Cardiac septum (tissue), 1 donor: ENCODE results near the gene HSD3B2. TPM values are rescaled to one million over a fixed set of nuclear protein-coding genes. Genes with fewer than 3 reads are reported as not detected.

Experiments
- DNase-seq: peaks from one replicate; pipeline ENCODE4 v3.0.0-alpha.2; 2020; ENCODE audit warnings: low spot score
- intact Hi-C: fragments of 100-400 bp; cut with DNase I; formaldehyde crosslinking; loops from one replicate; pipeline ENCODE4 v1.14.0; 2022
- total RNA-seq: library from RNA; stranded (reverse); fragmentation: NEBNext Ultra II Directional; extraction: Animal tissue kit (Norgen Biotek cat#: 25700); gene quantifications from one replicate; pipeline ENCODE4 v1.2.1, GENCODE V29; 2021
- donor health status: DM: no; HTN: no; CAD: no.

HSD3B2 gene
- total RNA-seq, 1 donor from 2014 or later: not detected

DNA sequence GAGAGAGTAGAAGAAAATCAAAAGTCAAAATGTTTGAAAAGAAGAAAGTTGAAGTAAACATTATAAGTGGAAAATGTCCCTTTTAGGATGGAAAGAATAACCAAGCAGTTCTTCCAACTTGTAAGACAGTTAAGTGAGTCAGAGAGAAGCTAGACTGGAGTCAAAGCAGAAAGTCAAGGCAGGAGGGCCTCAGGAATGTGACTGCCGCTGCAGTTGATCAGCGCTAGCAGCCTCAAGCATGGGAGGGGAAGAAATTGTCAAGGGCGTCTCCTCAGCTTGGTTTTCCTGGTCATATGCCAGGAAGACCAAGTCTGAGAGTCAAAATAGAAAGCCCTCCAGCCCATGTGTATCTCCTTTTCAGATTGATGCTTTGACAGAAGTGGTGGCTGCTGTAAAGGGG lies 23.2 kb upstream of the HSD3B2 start:
- intact Hi-C loops: no loop called here
- DNase-seq: no peak

DNA sequence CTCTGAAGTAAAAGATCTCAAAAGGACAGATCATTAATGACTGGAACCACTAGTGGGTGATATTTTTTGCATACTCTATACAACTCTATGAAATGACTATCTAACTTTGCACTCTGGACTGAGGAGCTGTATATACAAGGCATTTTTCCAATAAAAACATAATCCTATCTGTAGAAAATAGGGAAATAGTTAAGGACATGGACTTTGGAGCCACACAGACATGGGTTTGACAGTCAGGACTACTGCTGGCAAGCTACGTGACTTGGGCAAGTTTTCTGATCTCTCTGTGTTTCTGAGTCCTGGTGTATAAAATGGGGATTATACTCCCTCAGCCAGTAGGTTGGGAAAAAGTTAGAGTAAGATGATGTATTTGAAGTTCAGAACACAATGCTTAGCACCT lies 20.9 kb upstream of the HSD3B2 start:
- intact Hi-C loops: no loop called here
- DNase-seq: no peak

DNA sequence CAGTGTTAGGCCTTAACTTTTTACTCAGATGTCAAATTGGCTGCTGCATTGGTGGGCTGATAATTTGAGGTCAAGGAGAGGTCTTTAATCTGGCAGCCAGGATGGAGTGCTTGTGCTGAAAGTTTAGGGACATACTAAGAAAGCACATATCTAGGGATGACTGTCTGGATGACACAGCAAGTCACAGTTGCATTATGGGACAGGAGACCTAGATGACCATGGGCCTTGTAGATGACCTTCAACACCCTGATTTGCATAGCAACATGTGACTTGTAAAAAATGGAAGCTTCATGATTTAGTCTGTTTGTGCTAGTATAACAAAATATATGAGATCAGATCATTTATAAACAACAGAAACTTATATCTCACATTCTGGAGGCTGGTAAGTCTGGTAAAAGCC lies 18.0 kb upstream of the HSD3B2 start:
- DNase-seq: no peak
- intact Hi-C loops: no loop called here

DNA sequence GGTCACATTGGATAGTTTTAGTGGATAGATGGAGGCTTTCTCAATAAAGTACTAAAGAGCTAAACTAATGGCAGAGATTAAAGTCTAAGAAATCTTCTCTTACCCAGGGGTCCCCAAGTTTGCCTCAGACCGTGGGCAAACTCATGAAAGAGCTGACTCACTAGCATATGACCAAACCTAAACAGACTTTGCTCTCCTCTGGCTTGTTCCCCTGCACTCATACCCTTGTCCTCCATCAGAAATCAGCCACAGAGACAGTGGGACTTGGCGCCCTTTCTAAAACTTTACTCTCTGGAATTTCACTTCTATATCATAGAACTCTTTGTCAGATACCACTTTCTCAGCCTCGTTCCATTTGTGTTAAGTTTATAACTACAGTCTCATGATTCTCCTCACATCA lies 17.0 kb upstream of the HSD3B2 start:
- no peak for DNase-seq
- intact Hi-C loops: no loop called here

DNA sequence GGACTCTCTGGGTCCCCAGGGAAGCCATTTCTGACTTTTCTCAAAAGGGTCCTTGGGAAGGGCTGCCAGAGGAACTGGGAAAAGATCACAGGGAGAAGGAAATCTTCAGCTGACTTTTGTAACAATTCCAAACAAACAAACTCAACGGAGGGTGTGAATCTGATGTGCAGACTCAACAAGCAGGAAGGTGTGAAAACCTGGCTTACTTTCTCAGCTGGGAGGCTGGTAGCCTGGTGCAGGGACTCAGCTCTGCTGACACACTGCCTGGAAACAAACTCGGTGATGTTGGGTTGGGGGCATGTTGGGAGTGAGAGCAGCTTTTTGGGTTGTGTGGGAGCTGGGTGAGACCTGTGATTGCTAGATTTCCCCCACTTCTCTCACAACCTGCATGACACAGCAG lies 10.2 kb upstream of the HSD3B2 start:
- intact Hi-C loops: no loop called here
- no peak for DNase-seq

DNA sequence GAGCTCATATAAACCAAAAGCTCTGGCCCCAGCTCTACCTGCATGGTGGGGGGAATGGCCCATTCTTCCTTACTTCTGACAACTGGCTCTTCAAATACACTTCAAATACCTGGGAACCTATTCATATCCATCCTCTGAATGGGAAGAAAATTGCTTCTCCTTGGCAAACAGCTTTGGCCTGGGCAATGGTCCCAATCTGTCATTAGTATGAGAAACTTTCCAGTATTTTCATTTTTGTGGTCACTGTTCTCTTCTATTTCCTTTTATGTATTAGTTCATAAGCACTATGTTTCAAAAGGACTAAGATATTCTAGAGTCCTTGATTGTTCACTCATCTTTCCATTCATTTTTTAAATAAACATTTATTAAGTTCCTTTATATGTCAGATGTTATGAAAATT lies 5.2 kb upstream of the HSD3B2 start:
- DNase-seq: no peak
- intact Hi-C loops: no loop called here

DNA sequence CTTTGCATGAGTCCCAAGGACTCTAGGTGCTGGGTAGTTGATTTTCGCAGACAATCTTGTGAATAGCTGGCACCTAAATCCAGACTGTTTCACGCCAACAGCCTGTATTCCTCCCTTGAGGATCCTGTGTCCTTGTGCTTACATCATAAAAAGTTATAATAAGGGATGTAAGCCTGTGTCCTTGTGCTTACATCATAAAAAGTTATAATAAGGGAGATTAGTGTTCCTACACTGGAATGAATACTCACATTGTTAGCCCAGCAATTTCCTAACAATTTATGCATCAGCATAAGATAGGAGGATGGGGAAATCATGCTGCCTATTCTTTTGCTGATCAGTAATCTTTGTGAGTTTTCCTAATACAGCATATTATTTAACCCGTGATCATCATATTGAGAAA lies 4.0 kb upstream of the HSD3B2 start:
- DNase-seq: no peak
- intact Hi-C loops: no loop called here

DNA sequence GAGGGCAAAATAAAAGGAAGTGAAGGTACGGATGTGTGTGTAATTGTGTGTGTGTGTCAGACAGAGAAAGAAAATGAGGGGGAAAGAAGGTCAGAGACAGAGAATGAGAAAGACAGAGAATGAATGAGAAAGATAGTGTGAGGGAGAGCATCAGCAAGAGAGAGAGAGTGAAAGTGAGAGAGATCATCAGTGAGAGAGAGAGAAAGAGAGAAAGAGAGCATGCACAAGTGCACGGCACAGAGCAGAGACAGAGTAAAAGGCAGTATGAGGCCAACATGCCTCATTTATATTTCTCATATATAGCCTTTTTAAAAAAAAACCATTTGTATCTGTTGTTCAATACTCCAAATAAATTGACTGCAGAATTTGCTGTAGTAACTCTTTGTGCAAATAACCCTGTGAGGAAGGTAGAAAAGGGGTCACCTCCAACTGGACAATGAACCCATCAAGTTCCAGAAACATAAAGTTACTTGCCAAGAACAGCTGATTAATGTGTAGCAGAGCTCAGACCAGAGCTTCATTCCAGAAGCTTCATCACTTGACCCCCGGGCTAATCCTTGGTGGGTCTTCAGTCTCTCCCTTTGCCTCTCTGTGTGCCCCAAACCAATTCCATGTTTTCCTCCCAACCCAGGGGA lies 1.2 kb downstream of the HSD3B2 start:
- intact Hi-C loops: no loop called here
- DNase-seq: no peak

DNA sequence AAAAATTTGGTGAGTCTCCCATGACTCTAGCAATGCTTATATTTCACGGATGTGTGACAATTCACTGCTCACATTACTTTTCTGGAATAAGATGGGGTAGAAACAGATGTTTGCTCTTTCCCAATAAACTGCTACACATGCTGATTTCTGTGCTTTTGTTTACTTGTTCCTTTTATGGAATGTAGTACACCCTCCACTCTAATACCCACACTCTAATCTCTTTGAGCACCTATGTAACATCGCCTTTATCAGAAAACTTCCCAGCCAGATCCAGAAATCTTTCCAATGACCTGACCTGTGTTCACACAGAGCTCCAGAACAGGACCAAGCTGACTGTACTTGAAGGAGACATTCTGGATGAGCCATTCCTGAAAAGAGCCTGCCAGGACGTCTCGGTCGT lies 4.2 kb downstream of the HSD3B2 start:
- intact Hi-C loops: no loop called here
- no peak for DNase-seq

DNA sequence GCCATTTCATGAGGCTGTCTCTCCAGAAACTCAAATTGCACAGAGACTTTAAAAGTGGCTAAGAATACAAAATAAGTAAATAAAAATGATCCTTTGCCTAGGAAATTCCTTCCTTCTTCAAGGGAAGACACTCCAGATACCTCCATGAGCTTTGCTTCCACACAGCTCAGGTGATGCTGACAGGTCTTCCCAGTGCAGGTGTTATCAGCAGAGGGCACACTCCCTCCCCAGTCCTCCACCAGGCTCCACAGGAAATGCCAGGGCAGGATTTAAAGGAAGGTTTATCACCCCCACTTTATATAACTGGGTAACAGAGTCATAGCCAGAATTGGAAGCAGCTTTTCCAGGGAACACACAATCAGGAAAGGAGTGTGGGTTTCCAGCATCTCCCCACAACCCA lies 5.7 kb downstream of the HSD3B2 start:
- intact Hi-C loops: no loop called here
- DNase-seq: no peak

DNA sequence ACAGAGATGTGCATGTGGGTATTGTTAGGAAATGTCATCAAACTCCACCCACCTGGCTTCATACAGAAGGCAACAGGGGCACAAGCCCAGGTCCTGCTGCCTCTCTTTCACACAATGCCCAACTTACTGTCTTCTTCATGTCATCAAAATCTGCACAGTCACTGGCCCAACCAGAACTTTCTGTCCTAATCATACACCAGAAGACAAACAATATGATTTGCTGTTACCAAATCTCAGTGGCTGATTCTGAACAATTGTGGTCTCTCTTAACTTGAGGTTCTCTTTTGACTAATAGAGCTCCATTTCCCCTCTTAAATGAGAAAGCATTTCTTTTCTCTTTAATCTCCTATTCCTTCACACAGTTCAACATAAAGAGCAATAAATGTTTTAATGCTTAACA lies 7.7 kb downstream of the HSD3B2 start:
- intact Hi-C loops: no loop called here
- no peak for DNase-seq

DNA sequence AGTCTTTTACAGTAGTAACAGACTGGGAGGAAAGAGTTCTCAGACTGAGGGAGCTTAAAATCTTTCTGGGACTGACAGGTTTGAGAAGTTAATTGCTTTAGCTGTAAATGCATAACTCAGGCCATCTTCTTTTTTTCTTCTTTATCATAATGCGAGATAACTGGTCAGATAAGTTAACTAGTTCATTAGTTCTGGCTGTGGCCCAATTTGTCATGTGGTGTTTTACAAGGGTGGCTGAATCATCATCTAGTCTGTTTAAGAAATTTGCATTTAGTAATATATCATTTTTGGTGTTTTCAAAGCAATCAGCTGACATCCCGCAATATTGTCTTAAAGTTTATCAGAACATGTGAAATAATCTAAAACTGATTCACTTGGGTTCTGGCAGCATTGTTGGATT lies 14.0 kb downstream of the HSD3B2 start:
- no peak for DNase-seq
- intact Hi-C loops: no loop called here

DNA sequence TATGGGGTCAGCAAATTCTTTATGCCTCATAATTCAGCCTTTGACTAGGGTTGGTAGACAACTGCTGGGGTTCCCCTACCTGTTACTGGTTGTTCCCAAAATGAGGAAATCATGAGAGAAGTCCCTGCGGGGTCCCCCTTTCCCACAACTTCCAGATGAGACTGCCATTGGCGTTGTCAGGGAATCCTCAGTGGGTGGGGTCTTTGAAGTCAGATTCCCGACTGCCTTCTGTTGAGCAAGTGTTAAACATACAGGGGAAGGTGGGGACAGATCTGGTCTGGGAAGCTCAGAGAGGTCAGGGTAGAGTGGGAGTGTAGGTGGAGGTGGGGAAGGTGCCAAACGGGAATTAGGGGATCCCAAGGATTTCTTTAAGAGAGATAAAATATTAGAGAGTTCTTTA lies 14.7 kb downstream of the HSD3B2 start:
- intact Hi-C loops: no loop called here
- no peak for DNase-seq

DNA sequence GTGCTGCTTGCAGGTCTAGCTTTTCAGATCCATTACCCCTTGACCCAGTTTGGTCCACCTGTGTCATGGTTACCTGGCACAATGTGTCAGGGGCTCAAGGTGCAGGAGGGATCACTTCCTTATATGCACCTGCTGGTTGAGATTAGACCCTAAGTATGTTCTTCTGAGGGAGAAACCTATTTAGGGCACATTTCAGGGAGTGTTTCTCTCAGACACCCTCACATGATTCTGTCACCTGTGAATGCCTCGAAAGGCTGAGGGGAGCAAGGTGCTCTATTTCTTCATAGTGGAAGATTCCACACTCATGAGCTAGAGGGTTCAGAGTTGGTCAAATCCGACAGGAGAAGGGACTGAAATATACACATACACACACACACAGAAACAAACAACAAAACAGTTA lies 15.5 kb downstream of the HSD3B2 start:
- intact Hi-C loops: no loop called here
- no peak for DNase-seq

DNA sequence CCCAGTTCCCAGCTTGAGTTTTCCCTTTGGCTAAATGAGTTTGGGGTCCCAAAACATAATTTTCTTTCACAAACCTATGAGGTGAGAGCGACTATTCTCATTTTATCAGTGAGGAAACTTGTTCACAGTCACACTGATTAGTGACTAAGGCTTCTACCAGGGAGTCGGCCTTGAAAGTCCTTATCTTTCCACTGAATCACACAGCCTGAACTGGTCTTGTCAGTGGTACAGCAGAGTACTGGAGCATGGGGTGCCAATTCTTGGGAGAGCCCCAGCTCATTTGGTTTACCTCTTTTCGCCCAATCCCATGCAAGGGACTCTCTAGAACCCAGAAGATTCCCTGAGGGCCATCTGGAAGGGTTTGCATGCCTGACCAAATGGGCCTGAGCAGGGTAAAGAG lies 16.9 kb downstream of the HSD3B2 start:
- DNase-seq: no peak

DNA sequence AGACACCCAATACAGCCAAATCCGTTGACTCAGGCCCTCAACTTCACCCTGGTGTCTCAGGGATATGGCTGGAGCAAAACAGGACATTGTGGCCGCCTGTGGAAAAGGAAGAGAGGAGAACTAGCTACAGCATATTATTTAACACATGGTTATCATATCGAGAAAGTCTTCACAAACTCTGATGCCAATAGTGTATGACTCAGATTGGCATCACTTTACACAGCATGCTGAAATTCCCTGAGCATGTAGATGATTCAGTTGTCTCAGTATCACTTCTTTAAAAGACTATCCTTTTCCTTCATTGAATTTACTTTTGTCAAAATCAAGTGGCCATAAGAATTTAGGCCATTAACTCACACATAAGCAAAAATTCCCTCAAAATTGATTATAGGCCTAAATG lies 20.1 kb downstream of the HSD3B2 start:
- intact Hi-C loops: no loop called here
- DNase-seq: no peak

More for the DNA sequence above, 16.9 kb downstream of the HSD3B2 start:
- intact Hi-C loops: no loop called here

DNA sequence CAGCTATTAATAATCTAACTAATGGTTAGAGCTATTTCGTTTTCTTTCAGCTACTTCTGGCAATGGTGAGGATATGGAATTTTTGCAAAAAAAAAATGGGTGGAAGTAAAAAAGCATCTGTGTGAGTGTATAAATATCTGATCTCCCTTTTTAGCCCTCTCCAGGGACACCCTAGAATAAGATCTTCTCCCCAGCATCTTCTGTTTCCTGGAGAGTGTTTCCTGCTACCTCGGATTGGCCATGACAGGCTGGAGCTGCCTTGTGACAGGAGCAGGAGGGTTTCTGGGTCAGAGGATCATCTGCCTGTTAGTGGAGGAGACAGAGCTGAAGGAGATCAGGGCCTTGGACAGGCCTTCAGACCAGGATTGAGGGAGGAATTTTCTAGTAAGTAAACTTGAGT lies 23.8 kb downstream of the HSD3B2 start:
- DNase-seq: no peak
- intact Hi-C loops: no loop called here

DNA sequence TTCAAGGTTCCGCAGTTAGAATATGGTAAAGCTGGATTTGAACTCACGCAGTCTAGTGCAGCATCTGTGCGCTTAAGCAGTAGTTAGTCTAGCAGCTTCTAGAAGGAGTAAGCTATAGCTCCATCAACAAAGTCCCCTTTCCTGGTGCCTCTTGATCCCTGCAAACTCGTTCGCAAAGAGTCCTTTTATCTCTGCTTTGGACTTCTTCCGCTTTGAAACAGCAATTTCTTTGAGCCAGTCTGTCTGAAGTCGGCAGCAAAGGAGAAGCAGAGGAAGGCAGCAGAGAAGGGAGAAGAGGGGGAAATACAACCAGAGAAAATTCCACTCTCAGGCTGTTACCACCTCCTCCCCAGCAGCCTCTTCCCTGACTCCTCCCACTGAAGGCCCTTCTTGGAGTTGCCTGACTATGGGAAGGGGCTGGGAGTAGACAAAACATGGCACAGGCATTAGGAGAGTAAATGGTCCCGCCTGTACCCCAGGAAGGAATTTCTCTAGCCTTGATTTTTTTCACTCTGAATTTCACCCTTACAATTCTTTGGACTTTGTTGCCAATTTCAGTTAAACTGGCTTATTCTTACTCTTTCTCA lies 25.9 kb downstream of the HSD3B2 start:
- DNase-seq: no peak
- intact Hi-C loops: no loop called here

DNA sequence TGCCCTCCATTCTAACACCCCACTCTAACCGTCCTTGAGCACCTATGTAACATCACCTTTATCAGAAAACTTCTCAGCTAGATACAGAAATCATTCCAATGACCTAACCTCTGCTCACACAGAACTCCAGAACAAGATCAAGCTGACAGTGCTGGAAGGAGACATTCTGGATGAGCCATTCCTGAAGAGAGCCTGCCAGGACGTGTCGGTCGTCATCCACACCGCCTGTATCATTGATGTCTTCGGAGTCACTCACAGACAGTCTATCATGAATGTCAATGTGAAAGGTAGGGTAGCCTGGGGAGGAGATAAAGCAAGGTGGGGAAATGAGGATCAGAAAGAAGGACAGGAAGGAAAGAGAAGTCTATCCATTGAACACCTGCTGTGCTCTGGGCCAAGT lies 27.8 kb downstream of the HSD3B2 start:
- intact Hi-C loops: no loop called here
- no peak for DNase-seq

DNA sequence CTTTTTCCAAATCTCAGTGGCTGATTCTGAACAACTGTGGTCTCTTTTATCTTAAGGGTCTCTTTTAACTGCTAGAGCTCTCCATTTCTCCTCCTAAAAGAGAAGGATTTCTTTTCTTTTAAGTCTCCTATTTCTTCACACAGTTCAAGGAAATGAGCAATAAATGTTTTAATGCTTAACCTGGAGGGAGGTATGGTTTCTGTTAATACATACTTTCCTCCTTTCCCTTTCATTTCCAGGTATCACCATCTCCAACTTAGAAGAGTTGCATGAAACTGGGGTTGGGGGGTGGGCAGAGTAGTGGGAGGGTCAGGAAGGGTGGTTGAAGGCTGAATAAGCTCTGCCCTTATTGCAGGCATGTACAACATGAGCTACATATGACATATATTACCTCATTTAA lies 31.4 kb downstream of the HSD3B2 start:
- no peak for DNase-seq
- intact Hi-C loops: no loop called here

DNA sequence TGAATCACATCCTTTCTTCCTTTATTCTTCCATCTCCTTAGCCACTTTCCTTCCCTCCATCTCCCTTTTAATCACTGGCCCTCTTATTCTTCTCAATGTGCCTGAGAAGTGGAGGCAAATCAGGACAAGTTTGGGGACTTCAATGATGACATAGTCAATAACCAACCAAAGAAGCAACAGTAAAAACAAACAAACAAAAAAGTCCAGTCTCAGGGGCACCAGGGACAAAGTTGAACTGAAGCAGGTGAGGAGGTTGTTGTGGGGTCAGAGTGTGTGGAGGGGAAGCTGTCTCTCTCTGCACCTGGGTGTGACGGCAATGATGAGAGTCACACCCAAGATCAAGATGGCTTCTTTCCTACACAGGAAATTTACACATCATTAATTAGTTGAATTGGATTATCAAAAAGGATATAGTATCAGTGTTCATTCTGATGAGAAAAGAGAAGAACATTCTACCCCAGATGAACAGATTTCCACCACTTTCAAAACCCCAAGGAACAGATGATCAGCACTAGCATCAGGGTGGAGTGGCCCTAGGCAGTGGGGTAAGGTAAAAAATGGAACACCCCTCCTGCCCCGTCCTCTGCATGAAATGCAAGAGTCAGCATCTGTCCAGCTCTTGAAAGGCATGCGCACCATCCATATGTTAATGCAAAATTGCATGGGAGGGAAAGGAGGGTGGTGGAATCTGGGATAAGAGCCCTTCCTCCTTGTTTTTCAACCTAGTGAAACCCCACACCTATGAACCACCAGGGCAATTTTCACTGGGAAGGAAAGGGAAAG lies 32.6 kb downstream of the HSD3B2 start:
- intact Hi-C loops: no loop called here
- no peak for DNase-seq
